ENCODE measurements around the gene ASS1. TPM values are rescaled to one million over a fixed set of nuclear protein-coding genes. Genes with fewer than 3 reads are reported as not detected.

ASS1 gene
- total and polyA plus RNA-seq, 2 of the 13 experiments (the other 11 are each of a cell fraction or from before 2014, with no cell fraction given), result 77.6 to 122 TPM

GRCh38 chr9:130444565-130445221 lies at the start of gene ASS1 (continued):
- TF ChIP-seq, protein P1, sequence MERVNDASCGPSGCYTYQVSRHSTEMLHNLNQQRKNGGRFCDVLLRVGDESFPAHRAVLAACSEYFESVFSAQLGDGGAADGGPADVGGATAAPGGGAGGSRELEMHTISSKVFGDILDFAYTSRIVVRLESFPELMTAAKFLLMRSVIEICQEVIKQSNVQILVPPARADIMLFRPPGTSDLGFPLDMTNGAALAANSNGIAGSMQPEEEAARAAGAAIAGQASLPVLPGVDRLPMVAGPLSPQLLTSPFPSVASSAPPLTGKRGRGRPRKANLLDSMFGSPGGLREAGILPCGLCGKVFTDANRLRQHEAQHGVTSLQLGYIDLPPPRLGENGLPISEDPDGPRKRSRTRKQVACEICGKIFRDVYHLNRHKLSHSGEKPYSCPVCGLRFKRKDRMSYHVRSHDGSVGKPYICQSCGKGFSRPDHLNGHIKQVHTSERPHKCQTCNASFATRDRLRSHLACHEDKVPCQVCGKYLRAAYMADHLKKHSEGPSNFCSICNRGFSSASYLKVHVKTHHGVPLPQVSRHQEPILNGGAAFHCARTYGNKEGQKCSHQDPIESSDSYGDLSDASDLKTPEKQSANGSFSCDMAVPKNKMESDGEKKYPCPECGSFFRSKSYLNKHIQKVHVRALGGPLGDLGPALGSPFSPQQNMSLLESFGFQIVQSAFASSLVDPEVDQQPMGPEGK (CRISPR knock-in tag; IDR thresholded peaks at IDR 0.05), result peak; percentile 68
- TF ChIP-seq, protein P2, sequence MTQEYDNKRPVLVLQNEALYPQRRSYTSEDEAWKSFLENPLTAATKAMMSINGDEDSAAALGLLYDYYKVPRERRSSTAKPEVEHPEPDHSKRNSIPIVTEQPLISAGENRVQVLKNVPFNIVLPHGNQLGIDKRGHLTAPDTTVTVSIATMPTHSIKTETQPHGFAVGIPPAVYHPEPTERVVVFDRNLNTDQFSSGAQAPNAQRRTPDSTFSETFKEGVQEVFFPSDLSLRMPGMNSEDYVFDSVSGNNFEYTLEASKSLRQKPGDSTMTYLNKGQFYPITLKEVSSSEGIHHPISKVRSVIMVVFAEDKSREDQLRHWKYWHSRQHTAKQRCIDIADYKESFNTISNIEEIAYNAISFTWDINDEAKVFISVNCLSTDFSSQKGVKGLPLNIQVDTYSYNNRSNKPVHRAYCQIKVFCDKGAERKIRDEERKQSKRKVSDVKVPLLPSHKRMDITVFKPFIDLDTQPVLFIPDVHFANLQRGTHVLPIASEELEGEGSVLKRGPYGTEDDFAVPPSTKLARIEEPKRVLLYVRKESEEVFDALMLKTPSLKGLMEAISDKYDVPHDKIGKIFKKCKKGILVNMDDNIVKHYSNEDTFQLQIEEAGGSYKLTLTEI (CRISPR knock-in tag; conservative IDR thresholded peaks at IDR 0.05), result no peak
- TF ChIP-seq ZNF777 (CRISPR knock-in tag; IDR thresholded peaks at IDR 0.05) (0 out of 2 replicates have a peak, but pooled peaks have one; percentile 23), ZNF101 (CRISPR knock-in tag; IDR thresholded peaks at IDR 0.05; ENCODE audit: borderline replicate concordance, low read depth) (no peak), ZNF607 (CRISPR knock-in tag; IDR thresholded peaks at IDR 0.05; ENCODE audit: borderline replicate concordance) (no peak), TP53 (CRISPR knock-in tag; conservative IDR thresholded peaks at IDR 0.05) (no peak), ZNF660 (CRISPR knock-in tag; IDR thresholded peaks at IDR 0.05; ENCODE audit: borderline replicate concordance, low read depth) (no peak), ZNF558 (CRISPR knock-in tag; IDR thresholded peaks at IDR 0.05; ENCODE audit: borderline replicate concordance) (no peak), HIVEP1 (CRISPR knock-in tag; IDR thresholded peaks at IDR 0.05) (no peak), ZNF790 (CRISPR knock-in tag; IDR thresholded peaks at IDR 0.05; ENCODE audit: borderline replicate concordance) (no peak), PHB2 (IDR thresholded peaks at IDR 0.05; ENCODE audit: partially characterized antibody) (no peak), CENPX (CRISPR knock-in tag; IDR thresholded peaks at IDR 0.05) (no peak), RFXANK (CRISPR knock-in tag; IDR thresholded peaks at IDR 0.05) (no peak)
- TF ChIP-seq, protein P3, sequence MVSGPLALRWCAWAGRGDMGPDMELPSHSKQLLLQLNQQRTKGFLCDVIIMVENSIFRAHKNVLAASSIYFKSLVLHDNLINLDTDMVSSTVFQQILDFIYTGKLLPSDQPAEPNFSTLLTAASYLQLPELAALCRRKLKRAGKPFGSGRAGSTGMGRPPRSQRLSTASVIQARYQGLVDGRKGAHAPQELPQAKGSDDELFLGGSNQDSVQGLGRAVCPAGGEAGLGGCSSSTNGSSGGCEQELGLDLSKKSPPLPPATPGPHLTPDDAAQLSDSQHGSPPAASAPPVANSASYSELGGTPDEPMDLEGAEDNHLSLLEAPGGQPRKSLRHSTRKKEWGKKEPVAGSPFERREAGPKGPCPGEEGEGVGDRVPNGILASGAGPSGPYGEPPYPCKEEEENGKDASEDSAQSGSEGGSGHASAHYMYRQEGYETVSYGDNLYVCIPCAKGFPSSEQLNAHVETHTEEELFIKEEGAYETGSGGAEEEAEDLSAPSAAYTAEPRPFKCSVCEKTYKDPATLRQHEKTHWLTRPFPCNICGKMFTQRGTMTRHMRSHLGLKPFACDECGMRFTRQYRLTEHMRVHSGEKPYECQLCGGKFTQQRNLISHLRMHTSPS (CRISPR knock-in tag; IDR thresholded peaks at IDR 0.05; ENCODE audit: low read depth), result peak; percentile 58
- TF ChIP-seq, protein P4, sequence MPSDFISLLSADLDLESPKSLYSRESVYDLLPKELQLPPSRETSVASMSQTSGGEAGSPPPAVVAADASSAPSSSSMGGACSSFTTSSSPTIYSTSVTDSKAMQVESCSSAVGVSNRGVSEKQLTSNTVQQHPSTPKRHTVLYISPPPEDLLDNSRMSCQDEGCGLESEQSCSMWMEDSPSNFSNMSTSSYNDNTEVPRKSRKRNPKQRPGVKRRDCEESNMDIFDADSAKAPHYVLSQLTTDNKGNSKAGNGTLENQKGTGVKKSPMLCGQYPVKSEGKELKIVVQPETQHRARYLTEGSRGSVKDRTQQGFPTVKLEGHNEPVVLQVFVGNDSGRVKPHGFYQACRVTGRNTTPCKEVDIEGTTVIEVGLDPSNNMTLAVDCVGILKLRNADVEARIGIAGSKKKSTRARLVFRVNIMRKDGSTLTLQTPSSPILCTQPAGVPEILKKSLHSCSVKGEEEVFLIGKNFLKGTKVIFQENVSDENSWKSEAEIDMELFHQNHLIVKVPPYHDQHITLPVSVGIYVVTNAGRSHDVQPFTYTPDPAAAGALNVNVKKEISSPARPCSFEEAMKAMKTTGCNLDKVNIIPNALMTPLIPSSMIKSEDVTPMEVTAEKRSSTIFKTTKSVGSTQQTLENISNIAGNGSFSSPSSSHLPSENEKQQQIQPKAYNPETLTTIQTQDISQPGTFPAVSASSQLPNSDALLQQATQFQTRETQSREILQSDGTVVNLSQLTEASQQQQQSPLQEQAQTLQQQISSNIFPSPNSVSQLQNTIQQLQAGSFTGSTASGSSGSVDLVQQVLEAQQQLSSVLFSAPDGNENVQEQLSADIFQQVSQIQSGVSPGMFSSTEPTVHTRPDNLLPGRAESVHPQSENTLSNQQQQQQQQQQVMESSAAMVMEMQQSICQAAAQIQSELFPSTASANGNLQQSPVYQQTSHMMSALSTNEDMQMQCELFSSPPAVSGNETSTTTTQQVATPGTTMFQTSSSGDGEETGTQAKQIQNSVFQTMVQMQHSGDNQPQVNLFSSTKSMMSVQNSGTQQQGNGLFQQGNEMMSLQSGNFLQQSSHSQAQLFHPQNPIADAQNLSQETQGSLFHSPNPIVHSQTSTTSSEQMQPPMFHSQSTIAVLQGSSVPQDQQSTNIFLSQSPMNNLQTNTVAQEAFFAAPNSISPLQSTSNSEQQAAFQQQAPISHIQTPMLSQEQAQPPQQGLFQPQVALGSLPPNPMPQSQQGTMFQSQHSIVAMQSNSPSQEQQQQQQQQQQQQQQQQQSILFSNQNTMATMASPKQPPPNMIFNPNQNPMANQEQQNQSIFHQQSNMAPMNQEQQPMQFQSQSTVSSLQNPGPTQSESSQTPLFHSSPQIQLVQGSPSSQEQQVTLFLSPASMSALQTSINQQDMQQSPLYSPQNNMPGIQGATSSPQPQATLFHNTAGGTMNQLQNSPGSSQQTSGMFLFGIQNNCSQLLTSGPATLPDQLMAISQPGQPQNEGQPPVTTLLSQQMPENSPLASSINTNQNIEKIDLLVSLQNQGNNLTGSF (CRISPR knock-in tag; IDR thresholded peaks at IDR 0.05), result no peak

All from HepG2 (cell line).